Measurements from ENCODE around the gene MAN1B1. TPM values are rescaled to one million over a fixed set of nuclear protein-coding genes. Genes with fewer than 3 reads are reported as not detected.
"Not testable (repeated sequence)": the region's sequence is repeated elsewhere in the genome, so short reads cannot be mapped to it uniquely, and the experiment has no call there.

MAN1B1 gene
- total RNA-seq, 1 donor from 2014 or later: 59.5 TPM

- DNase-seq: no peak
These were observed 33.5 kb upstream of the MAN1B1 start for GRCh38 chr9:137052998-137053943.

DNA sequence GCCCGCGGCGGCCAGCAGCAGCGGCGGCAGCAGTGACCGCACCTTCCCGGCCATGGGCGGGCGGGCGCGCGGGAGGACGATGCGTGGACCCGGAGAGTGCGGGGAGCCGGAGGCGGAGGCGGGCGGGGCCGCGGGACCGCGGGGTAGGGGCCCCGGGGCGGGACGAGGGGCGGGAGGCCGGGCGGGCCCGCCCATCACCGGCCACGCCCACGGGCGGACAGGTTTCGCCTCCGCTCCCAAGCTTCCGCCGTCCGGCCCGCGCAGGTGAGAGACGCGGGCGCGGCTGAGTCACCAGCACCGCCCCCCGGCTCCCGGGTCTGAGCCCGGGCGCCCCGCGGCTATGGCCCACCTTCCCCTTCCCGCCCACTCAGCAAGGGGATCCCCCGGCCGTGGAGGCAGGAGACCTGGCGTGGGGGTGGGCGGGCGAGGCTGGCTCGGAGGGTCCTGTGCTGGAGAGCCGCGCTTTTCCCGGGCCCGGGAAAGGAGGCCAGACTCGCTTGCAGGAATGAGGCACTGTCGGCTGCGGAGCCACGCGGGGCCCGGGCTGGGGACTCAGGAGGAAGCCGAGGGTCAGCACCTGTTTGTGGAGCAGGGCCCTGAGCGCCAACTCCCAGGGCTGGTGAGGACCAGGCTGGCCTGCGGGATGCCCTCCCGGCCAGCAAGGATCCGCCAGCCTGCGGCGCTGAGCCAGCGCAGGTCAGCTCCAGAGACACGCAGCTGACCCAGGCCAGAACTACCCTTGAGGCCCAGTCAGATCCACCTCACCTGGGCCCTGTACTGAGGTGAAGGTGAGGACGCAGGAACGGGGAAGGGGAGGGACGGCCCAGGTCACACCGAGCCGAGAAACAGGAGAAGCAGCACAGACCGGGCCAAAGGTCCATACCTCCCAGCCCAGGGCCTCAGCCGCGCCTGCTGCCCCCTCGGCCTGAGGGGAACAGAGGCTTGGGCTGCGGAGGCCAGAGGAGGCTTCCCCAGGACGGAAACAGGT is 32.5 kb upstream of the MAN1B1 start, which contains the start of gene ENTPD2:
ENTPD2 (minus strand) TSS at position 118 of the 988 bp plus-strand sequence; CDS start at position 54, 64 bp downstream.
- no peak for DNase-seq

GRCh38 chr9:137054932-137055384 is 31.8 kb upstream of the MAN1B1 start:
- no peak for DNase-seq

DNA sequence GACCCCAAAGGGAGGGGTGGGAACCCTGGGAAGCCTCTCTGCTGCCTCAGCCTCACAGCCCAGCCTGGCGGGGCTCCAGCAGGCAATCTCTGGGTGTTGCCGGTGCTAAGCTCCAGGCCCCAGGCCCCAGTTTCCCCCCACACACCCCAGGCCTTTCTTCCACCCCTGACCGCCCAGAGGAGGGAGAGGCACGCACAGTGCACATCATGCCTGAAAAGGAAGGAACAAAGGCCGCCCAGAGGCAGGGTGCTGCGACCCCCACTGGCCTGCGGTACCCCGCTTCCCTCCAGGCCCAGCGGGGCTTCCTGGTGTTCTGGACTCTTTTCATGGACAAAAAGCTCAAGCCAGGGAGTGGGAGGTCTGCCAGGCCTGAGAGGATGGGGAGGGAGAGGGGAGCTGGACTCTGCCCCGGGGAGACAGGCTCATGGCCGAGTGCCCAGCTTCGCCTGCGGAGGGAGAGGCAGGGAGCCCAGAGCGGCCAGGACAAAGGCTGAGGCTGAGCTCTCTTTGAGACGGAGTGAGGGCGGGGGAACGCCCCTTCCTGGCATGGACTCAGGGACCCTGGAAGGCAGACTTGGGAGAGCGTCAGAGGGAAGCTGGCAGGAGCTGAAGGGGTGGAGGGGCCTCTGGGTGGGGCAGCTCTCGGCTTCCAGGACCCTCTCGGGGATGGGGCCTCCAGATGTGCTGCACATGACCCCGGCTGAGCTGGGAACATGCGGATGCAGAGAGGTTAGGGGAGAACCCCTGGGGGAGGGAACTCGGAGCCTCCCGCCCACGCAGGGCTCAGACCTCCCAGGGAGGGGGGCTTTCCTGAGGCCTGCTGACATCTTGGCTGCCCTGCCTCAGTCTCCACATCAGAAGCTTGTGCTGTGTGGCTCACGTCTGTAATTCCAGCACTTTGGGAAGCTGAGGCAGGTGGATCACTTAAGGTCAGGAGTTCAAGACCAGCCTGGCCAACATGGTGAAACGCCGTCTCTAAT is 31.1 kb upstream of the MAN1B1 start:
- DNase-seq: peak; percentile 95

GRCh38 chr9:137056739-137057415 is 29.9 kb upstream of the MAN1B1 start:
- DNase-seq: peak; percentile 75

GRCh38 chr9:137057545-137057944 is 29.2 kb upstream of the MAN1B1 start:
- DNase-seq: peak; percentile 71

DNA sequence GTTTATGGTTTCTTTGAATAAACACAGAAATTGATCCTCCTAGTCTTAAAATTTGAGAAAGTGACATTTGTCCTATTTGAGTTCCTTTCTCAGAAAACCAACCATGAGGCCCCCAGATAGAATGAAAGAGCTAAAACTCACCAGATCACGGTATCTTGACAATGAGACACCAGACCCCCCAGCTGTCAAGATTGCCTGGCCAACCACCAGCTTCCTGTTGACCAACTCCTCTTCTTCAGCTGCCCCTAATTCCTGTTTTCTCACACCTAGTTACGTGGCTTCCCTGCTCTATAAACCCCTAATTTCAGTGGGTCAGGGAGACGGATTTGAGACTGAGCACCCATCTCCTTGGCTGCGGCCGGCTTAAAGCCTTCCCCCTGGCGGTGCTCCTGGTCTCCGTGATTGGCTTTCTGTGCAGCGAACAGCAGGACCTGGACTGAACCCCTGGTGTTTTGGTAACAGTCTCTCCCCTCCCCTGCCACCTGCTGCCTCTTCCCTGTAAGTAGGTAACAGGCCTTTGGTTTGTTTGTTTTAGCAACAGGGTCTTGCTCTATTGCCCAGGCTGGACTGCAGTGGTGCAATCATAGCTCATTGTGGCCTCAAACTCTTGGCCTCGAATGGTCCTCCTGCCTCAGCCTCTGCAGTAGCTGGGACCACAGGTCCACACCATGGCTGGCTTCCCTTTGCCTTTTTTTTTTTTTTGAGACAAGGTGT is 28.1 kb upstream of the MAN1B1 start:
- DNase-seq: no peak

- no peak for DNase-seq
These were observed 24.4 kb upstream of the MAN1B1 start for GRCh38 chr9:137062384-137062783.

DNA sequence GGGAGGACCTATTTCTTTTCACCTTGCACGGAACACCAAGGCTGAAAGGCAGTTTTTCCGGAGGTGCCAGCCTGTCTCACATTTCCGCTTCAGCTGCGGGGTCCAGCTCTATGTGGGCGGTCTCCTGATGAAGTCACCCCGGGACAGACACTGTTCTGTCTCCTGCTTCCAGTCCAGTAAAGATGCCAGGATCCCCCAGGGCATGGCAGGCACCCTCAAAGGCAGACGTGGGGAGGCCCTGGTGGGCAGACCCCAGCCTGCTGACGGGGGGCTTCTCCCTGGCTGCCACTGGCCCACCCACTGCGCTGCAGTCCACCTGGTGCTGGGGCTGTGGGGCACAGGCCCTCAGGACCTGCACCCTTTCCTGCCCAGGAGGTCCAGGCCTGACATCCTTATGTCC is 24.0 kb upstream of the MAN1B1 start:
- not testable (repeated sequence) for DNase-seq

- no peak for DNase-seq
These were observed 23.3 kb upstream of the MAN1B1 start for GRCh38 chr9:137063311-137064026.

DNA sequence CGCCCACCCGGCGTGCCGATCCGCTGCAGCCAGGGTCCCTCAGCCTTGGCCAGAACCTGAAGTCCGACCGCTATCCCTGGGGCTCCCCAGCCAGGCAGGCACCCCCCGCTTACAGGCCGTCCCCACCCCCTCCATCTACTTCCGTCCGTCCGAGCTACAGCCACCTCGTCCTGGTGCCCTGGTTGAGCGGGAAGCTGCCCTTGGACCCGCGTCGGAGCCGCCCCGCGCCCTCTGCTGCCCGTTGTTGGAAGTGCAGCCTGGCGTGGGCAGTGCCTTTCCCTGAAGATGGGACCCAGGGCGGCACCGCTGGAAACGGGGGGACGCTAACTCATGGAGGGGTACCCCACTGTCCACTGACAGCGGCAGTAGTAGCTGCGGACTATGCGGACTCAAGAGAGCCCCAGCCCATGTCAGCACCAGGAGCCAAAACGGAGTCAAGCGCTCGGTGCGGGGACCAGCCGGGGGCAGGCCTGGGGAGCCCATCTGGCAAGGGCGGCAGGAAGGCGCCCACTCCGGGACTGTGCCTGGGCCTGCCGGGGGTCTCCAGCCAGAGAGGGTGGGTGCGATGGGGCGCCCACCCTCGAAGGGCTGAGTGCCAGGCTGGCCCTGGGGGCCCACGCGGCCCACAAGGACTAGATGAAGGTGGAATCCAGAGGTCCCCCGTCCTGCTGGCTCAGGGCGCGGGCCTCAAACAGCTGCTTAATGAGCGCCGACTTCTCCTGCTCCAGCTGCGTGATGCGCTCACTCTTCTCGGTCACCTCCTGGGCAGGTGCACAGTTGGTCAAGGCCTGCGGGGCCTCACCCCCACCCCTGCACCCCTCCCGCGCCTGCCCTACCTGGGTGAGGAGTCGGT is 22.5 kb upstream of the MAN1B1 start:
- DNase-seq: peak; percentile 69

- DNase-seq: no peak
These were observed 22.0 kb upstream of the MAN1B1 start for GRCh38 chr9:137064880-137065164.

DNA sequence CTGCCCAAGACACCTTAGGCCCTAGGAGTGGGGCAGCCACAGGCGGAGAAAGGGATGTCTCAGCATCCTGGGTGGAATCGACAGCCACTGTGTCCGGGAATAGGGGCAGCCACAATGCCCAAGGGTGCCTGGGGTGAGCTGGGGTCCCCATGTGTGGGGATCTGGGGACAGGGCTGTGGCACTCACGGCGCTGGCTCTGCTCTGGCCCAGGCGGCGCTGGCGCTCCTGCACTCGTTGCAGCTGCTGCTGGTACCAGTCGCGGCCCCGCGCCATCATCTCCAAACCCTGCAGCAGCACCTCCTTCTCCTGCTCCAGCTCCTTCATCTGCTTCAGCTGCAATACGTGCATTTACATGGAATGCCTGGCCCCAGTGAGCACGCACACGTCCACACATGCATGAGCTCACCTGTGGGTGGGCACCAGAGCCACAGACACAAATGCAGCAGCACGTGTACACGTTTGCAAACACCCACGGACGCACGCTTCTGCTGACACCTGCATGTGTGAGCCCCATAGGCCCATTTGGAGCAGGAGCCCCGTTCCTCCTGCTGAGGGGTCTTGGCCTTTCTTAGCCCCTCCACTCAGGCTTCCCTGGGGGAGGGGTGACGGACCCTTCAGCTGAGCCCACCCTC is 21.3 kb upstream of the MAN1B1 start:
- DNase-seq: no peak

DNA sequence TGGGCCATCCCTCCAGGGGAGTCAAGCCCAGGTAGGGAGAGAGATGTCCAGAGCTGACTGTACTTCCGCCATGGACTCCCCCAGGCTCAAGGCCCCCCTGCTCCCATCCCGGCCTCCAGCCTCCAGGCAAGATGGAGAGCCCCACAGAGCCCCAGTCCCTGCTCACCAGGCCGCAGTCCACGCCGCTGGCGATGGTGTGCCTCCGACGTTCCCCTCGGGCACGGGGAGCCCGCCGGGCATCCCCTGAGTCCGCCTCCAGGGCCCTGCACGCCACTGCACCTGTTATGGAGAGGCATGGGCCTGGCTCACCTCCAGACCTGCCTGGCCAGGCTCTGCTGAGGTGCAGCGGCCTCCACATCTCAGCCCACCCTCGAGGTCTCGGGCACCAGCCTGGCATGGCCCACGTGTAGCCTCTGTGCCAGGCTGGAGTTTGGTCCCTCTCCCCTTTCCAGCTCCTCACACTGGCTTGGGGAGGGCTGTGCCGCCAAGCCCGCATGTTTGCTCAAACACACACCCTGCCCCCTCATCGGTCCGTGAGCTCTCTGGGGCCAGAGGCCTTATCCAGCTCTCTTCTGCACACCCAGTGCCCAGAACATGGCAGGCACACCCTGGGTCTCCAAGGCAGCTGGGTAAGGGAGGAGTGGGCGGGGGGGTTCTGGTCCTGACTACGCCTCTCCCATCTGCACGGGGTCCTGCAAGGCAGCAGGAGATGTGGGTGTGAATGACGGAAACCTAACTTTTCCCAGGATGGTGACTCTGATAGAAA is 20.5 kb upstream of the MAN1B1 start:
- DNase-seq: no peak

DNA sequence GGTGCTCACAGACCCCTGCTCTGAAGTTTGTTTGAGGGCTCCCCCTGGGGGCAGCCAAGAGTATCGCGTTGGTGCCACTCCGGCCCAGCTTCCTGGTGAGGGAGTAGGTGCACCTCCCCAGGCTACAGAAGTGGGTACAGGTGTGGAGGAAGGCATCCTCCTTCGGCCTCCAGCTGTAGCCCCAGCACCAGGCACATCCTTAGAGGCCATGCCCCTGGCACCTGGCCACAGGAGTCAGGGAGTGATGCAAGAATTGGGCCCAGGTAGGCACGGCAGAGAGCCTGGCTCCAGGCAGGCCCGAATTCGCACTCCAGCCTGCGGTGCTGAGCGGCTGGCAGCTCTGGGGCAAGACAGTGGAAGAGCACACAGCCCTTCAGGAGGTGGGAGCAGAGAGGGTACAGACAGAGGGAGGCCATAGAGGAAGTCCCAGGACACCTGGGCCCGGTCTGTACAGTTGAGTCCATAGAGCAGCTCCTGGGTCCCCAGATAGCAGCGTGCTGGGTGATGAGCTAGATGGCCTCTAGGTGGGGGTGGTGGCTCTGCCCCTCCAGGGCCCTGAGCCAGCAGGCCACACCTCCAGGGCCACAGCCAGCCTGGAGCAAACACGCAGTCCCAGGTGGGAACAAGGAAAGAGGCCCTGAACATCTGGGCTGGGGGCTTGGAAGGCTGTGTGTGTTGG is 18.8 kb upstream of the MAN1B1 start:
- DNase-seq: peak; percentile 90

Data from tongue (tissue), 2 donors.